NCI-H1694 treated with DMSO at 0.1 percent for 48 hours (cell line): ENCODE data around the gene ALK.
"Not testable (repeated sequence)": the region's sequence is repeated elsewhere in the genome, so short reads cannot be mapped to it uniquely, and the experiment has no call there.

Experiments used
- DNase-seq: peaks from one replicate; lab custom pipeline; 2025; lab: John Stamatoyannopoulos, UW

The ALK gene

DNA sequence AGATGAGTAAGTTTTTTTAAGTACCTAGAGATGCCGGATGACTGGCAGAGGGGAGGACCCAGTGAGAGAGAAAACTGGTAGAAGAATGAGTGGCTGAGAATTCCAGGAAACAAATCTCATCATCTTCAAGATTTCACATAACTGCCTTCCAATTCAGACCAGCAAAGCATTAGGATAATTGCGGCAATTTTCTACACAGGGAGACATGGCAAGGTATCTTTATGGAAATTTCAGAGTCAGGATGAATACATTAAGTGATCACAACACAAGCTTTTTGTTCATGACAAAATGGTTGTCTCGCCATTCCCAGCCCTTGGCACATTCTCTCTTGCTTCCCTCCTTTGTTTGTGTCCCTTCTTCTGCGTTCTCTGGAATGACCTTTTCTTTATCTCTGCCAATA is 82.1 kb downstream of the ALK start:
- no peak for DNase-seq

DNA sequence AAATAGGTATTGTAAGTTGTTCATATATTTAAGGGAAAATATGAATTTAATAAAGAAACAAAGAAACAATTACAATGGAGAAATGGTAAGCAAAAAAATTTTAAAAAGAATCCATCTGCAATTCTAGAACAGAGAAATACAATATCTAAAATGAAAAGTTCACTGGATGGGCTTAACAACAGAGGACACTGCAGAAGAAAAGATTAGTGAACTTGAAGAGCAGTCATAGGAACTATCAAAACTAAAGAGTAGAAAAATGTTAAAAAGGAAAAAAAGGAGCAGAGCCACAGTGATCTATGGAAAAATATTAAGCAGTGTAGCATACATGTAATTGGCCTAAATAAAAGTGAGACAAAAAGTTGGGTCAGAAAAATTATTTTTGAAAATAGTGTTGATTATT is 83.5 kb downstream of the ALK start:
- DNase-seq, result no peak

DNA sequence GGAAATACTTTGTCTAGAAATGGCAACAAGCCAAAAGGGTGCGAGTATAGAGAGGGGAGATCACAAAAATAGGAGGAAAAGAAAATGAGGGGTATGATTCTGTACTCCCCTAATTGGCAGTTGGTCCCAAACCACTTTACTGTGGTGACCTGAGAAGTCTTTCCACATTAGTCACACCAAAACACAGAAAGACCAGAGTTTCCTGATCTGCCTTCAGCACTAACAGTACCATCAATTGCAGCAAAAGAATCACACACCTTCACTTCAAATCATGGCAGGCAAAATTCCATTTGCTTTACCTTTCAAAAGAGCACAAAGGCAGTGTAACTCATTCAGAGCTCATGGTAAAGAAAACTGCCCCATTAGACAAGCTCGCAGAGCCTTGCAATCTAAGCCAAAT is 86.8 kb downstream of the ALK start:
- no peak for DNase-seq

DNA sequence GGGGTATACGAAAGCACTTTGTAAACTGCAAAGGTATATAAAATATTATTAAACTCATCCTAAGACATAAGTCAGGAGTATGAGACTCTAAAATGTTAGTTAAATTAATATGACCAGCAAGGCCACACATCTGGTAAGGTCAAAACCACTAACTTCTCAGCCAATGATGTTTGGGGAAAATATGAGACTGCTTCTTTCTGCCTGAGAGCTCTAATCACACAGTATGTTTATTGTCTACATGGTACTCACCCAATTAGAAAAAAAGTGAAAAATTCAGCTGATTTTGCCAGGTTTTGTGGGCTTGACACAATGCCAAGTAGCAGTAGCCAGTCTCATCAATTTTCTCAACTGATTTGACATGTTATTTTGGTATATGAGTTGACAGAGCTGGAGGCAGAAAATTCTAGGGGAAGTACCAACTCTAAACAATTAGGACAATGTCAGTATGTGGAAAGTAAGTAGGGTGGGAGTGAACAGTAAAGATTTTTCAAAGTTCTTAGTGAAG is 87.3 kb downstream of the ALK start:
- no peak for DNase-seq

DNA sequence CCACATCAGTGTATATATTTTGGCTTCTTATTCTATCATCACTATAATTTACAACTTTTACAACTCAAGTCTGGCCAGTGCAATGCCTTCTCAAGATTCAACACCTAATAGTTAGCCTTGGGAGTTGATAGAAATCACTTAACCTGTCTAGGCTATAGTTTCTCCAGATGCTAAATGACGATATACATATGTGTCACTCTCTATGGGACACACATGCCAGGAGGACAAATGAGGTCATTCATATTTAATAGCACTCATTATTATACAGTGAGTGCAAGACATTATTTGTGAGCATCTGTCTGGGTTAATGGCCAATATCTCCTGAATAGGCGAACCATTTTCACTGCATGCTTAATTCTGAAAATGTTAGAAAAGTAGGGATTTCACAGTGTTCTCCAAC is 89.8 kb downstream of the ALK start:
- DNase-seq, result no peak

DNA sequence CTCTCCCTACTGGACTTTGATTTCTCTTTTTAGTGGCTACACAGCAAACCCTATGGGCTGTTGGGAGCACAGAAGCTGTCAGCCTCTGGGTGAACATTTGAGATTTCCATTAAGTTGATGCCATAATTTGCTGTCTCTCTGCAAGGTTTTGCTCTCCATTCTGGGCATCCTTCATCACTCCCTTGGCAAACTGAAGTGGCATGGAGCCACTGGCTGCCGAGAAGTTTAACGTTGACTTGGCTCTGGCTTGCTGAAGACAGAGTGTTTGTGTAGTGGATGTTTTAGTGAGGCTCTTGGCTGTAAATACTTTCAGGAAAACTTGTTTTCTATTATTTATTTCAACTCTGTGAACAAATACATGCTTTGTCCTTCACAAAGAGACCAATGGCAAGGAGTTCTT is 91.5 kb downstream of the ALK start:
- DNase-seq, result no peak

DNA sequence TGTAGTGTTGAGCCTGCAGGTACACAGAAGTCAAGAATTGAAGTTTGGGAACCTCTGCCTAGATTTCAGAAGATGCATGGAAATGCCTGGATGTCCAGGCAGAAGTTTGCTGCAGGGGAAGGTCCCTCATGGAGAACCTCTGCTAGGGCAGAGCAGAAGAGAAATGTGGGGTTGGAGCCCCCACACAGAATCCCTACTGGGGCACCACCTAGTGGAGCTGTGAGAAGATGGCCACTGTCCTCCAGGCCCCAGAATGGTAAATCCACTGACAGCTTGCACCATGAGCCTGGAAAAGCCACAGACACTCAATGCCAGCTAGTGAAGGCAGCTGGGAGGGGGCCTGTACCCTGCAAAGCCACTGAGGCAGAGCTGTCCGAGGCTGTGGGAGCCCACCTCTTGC is 97.2 kb downstream of the ALK start:
- DNase-seq, result not testable (repeated sequence)

DNA sequence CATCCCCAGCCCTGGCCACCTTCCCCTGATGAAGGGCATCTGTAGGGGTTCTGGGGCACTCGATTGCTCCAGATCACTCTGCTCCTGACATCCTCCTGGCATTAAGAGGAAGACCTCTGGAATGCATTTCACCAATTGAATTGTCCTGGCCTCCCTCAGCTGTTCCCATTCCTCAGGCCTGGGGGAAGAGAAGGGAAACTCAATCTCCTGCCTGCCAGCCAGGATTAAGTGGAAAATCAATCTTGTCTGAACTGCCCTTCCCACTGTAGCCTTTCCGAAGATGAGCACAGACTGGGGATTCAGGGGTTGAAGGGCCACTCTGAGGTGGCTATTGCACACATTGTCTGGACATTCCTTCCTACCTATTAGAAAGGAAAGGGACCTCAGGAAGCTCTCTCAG is 99.8 kb downstream of the ALK start:
- DNase-seq, result no peak

DNA sequence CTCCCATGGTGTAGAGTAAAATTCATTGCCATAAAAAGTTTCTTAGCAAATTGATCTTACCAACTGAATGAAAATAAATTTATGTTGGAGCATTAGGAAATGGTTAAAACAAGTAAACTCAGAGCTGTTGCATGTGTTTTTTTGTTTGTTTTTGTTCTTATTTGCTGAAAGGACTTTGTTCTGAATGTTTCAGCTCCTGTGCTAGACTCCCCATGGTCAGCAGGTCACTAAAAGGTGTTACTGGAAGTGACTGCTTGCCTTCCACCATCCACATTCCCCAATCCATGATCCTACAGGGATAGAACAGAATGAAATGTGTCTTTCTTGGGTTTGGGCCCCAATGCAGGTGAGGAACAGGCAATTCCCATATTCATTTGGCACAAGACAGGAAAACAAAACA is 101.8 kb downstream of the ALK start:
- DNase-seq, result no peak

DNA sequence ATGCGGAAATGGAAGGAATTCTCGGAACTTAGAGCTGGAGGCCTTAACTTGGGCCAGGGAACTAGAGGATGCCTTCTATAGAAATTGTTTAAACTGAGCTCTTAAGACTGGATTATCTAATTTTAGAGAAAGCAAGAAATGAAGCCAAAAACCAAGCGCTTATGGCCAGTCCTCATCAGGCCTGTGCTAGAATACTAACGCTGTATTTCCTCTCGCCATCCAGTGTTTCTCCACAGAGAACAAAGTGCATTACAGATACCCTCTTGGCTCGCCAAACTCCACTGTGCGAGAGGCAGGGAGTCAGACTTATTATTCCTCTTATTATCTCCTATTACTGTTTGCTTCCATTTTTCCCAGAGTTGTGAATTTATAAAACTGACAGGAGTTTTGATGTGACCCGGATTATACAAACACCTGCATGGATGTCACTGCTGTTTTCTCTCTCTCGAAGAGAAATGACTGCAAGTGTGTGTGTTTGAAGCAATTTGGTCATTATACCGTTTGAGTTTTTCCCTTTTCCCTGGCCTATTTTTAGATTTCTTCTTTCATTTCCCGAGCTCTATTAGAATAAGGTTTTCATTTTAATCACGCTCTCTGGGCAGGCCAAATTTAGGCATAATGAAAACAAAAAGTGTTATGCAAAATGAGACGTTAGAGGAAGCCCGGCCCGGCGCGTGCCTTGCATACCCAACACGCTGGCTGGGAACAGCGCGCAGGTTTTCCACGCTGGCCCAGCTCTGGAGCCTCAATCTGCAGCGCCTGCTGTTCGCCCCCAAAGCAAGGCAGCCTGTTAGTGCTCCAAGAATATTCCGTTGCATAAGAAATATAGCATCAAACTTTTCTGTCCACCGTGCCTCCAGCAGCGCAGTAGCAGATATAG is 103.3 kb downstream of the ALK start:
- no peak for DNase-seq

DNA sequence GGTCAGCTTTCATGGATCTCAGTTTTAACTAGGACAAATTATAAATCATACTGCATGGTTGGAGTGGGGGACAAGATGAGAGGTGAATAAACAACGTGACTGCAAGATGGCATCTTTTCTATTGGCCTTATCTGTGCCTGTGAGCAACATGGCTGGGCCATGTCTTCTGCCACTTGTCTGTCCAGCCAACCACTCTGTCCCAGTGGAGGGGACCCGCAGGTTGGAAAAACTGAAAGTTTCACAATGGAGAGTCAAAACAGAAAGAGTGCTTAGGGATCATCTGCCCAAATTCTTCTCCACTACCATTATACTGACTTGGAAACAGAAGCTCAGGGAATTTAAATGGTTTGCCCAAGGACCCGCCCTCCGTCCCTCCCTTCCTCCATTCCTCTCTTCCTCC is 104.1 kb downstream of the ALK start:
- DNase-seq, result no peak

DNA sequence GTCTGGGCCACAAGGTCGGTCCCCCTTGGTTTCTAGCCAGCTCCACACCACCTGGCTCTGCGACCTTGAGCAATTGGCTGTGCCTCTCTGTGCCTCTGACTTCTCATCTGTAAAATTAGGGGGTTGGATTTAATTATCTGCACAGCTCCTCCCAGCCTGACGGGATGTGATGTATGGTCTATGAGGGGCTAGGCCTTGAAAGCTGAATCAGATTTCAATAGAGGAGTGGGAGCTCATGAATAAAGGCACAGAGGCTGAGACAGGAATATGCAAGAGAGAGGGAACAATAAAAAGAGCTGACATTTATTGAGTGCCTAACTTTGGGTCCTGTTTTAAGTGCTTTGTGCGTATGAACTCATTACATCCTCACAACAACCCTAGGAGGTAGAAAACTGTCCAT is 104.7 kb downstream of the ALK start:
- DNase-seq, result no peak

DNA sequence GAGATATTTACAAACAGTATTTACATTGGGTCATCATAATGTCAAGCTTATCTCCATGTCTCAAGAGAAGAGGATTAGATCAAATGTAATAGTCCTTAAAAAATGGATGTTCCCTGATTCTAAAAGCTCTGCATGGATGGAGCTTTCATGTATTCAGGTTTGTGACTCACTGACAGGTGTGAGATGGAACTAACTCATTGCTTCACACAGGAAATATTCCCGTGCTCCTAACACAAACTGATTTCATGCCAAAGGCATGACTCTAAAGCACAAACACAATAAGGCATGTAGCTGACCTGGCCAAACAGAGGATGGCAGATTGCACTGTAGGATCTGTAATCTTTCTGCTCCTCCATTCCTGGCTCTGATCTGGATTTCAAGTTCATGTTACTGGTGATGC is 110.0 kb downstream of the ALK start:
- DNase-seq, result no peak

DNA sequence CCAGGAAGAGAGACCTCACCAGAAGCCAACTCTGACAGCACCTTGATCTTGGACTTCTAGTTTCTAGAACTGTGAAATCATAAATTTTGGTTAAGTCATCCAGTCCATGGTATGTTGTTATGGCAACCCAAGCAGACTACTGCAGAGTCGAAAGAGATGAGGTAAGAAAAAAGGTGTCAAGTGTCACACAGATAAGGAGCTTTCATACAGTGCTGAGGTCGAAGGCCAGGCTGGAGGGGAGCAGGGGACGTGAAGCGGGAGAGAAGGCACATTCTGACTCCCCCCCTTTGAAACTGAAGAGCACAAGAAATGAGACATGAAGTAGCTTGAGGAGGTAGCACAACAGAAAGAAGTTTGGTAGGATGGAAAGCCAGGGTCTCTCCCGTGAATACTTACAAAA is 110.4 kb downstream of the ALK start:
- DNase-seq, result no peak

DNA sequence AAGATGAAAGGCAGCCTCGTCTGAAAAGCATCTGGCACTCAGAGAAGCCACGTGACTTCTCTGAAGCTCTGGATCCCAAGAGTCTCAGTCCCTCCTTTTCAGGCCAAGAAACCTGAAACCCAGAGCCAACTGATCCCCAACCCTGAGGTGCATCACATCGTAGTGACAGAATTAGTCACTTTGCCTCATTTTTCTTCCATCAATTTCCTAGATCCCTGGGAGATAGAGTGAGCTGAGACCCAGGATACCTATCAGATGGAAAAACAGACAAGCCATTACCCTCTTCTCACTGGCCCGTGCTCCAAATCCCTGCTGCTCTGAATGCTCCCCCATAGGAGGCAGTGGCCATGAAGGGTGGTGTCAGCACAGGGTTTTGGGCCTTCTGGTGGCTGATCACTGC is 113.1 kb downstream of the ALK start:
- DNase-seq, result no peak

DNA sequence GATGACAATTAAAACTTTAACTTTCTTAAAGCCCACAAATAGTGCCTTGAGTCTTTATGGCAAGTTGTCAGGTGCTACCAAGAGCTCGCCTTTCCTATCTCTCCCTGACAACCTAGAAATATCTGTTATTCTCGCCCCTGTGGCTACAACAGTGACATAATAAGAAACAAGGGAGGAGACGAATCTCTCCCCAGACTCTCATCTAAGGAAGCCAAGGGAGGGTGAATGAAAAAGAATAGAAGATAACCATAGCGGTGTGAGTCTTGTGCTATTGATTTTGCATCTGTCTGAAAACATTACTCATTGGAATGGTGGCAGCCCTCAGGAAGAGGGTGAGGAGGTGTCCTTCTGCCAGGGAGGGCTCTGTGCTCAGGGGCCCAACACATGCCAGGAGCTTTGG is 114.3 kb downstream of the ALK start:
- no peak for DNase-seq

DNA sequence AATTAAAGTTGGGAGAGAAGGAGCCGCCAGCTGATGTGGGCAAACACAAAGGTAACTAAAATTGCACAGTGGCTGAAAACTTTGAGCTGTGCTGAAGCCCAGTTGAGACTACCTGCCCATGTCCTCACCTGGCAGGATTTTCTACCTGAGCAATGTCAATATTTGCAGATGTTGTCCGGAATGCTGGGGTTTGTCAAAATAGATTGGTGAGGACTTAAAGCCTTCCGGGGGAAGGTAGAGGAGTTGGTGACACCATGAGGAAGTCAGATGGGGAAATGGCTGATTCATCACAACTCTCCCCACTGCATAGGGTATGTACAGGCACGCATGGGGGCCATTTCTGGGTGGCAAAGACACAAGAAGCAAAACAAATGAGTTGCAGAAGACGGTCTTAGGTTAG is 114.9 kb downstream of the ALK start:
- no peak for DNase-seq

DNA sequence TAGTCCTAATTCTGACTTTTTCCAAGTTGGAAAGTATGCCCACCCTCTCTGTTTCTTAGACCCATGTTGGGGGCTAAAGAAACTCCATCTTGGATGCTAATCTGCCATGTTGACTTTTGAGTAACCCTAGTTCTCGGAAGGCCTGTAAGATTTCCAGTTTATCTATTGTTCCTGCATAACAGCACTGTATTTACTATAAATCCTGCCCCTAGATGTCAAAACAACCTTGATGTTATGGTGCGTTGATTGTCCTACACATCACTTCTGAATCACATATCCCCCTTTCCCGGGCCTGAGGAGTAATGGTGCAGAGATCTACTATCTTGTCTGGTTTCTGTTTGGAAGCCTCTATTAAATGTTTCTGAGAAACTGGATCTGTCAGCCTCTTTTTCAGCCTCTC is 116.7 kb downstream of the ALK start:
- no peak for DNase-seq

DNA sequence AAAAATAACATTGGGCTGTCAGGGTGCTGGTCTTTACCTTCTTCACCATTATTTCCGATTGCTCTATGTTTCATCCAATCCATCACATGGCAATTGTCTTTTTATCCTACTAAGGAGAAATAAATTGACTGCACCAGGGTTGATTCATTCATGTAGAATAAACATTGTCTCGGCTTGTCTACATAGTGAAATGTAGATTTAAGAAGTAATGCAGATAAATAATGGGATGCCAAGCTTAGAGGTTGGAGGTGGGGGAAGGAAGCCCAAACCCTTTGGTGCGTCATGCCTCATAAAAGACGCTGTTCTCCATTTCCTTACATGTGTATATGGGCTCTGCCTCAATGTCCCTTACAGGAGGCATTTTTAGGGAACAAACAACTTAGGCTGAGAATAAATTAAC is 117.8 kb downstream of the ALK start:
- no peak for DNase-seq

DNA sequence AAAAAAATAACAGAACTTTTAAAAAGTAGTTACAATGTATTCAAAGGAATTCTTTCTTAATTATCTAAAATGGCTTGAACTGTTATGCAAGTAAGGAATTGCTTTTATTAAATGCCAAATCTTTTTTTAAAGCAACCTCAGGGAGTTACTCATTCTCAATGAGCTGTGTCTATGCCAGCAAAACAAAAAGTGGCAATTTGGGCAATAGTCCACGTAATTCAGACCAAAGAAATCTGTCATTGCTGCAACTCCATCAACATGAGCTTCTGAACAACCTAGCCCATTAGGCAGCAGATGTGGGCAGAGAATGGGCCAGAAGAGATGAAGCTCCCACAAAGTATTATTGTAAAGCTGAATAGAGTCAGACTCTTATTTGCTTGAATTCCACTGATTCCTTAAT is 118.4 kb downstream of the ALK start:
- DNase-seq, result no peak

DNA sequence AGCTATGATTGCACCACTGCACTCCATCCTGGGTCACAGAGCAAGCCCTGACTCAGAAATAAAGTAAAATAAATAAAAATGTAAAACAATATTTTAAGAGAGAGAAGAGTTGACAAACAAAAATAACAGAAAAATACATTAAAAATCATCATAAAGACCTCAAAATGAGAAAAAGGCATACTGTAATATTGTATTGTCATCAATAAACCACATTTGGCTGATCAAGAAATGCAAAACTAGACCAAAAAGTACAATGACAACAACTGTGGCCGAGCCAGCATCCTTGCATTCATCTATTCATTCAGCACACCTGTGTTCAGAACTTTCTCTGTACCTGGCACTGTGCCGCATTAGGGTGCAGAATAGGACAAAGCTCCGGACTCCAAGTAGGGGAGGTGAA is 121.8 kb downstream of the ALK start:
- DNase-seq, result no peak

DNA sequence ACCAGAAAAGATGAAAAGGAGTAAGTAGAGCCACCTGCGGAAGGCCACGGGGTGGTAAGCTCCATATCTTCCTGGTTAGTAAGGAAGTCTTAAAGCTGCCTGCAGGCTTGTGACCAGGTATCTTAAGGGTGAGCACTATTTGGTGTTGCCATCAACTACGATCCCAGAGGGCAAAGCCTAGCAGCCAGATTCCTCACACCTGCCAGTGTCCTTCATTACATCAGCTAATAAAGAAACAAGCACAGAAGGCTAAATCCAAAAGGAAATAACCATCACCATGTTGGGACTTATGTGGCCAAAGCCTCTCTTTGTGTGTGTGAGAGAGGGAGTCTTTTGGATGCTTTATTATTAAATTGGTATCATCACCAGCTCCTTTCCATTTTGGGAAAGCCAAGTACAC is 123.5 kb downstream of the ALK start:
- no peak for DNase-seq

DNA sequence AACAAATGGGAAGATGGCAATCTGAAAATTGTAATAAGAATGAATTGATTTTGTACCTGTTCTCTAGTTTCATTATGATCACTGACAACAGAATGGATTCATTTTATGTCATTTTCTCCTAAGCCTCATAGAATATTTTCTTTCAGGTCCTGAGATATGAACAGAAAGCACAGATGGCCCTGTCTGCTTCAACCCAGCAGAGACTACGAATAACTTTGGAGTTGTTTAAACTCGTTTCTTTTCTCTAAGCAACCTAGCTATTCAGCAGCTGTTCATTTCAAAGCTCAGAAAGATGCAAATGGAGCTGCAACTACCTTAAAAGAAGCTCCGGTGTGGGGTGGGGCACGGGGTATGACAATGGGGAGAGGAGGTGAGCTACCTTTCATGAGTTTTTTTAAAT is 124.9 kb downstream of the ALK start:
- DNase-seq, result peak; percentile 12

DNA sequence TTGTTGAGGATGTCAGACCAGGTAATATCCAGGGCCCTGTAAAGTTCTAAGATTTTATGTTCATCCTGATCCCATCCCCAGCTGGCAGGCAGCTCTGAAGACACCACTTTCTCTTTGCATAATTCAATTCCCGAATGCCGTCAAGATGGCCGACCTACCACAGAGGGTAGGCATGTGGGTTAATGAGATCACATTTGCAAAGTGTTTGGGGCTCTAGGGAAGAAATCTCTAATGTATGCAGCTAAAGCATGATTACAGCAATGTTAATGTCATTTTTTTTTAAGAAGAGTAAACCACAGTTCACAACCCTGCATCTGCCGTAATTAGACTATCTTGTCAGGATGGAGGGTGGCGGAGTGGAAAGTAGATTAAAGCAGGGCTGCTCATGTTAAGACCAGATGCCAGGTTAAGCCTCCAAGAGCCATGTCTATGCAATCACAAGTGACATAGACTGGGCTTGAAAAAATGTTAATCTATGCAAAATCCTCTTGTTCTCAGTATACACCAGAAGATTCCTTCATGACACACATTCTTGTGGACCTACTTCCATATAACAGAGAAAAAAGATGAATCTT is 131.4 kb downstream of the ALK start:
- no peak for DNase-seq
